ENCODE measurements around the gene ATP4A.
"Not testable (repeated sequence)": the region's sequence is repeated elsewhere in the genome, so short reads cannot be mapped to it uniquely, and the experiment has no call there.

The ATP4A gene

DNA sequence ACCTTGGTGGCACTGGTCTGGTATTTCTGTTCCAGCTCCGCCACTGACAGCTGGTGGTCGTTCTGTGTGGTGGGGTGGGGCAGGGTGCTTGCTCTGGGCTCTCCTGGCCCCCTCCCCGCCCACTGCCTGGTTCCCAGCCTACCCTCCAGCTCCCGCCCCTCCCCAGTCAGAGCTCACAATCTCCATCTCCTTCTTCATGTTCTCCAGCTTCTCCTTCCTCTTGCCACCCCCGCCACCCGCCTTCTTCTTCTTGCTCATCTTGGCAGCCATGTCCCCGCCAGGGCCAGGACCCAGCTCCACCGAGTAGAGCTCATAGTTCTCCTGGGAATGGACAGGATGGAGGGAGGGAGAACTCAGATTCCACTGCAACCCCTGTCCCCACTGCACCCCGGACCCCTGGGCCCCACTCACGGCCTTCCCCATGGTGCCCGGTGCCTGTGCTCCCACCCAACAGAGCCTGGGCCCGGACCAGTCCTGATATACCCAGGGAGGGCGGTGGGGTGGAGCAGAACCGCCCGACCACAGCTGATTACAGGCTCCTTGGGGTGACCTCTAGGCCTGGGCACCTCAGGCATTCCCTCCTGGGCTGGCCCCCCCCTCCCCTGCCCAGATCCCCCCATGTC lies at the start of gene ATP4A:
TSS of gene ATP4A (minus strand) at position 452 of the 623 bp plus-strand sequence. CDS start at position 423, 29 bp downstream.
- in situ Hi-C loops (cut with MboI; ENCODE audit: low sequenced_read_pairs), result no loop called here

DNA sequence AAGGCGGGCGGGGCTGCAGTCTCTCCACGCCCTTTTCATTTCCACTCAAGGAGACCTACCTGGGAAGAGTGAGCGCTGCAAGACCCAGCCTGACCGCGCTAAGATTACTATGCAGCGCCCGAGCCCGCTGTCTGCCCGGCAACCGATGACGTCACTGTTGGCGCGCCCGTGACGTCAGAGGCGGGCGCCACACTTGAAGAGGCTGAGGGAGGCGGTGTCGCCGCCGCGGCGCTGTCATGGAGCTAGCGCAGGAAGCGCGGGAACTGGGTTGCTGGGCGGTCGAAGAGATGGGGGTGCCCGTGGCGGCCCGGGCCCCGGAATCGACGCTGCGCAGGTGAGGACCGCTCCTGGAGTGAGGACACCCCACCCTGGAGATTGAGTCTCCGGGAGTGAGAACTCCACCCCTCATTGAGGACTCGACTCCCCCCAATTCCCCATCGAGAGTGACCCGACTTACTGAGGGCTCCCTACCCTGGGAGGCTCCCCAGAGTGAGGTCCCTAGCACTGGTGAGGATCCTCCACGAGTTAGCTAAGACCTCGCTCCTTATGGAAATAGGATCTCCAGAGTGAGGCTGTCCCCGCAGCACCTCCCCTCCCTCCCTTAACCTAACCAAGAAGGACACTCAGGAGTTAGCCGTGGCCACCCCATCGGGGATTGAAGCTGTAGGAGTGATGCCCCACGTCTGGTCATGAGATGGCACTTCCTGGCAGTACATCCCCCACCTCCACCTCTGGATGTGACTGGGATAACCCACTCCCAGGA lies 49.3 kb upstream of the ATP4A start, which contains the start of gene HAUS5:
TSS of gene HAUS5 (plus strand) at position 177 of the 763 bp plus-strand sequence. CDS start at position 237, 60 bp downstream.
- in situ Hi-C loops (cut with MboI; ENCODE audit: low sequenced_read_pairs), result no loop called here

DNA sequence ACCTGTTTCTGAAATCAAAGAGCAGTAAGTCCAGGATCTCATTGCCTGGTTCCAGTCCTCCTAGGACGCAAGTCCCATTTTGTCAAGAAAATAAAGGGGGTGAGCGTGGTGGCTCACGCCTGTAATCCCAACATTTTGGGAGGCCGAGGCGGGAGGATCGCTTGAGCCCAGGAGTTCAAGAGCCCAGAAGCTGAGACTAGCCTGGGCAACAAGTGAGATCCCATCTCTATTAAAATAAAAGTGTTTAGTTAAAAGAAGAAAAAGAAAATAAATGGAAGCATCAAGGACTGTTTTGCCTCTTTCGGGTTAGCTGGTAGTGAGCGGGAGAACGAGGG lies 48.7 kb upstream of the ATP4A start:
- in situ Hi-C loops (cut with MboI; ENCODE audit: low sequenced_read_pairs), result no loop called here

DNA sequence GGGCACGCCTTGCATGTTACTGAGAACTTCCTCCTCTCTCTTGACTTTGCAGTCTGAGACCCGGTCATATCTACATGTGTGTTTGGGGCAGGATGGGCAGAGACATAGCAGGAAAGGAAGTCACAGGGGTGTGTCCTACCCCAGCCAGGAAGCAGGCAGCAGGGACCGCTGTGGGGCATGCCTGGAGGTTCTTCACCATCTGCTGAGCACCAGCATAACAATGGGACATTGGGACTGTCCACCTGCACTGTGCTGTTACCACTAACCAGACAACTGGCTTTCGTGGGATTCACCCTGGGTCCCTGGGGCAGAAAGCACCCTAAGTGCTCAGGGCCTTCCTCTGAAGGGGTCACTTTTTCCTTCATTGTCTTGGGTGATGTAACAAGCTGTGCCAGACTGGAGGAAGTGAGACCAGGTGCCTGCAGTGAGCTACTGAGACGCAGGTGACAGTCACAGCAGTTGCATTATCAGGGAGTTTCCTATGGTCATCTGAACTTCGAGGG lies 46.4 kb upstream of the ATP4A start:
- in situ Hi-C loops (cut with MboI; ENCODE audit: low sequenced_read_pairs), result no loop called here

DNA sequence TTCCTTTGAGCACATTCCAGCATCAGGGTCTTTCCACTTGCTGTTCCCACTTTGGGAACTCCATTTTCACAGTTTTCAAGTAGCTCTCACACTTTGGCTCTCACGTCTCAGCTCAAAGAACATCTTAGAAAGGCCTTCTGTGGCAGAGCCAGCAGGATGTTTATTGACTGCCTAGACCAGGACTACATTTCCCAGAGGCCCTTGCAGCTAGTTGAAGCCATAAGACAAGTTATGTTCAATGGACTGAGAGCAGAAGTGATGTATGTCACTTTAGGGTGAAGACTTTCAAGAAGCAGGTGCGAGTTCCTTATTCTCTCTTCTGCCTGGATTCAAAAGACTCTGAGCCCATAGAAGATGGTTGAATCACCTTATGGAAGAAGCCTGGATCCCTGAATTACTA lies 44.8 kb upstream of the ATP4A start:
- in situ Hi-C loops (cut with MboI; ENCODE audit: low sequenced_read_pairs), result no loop called here

DNA sequence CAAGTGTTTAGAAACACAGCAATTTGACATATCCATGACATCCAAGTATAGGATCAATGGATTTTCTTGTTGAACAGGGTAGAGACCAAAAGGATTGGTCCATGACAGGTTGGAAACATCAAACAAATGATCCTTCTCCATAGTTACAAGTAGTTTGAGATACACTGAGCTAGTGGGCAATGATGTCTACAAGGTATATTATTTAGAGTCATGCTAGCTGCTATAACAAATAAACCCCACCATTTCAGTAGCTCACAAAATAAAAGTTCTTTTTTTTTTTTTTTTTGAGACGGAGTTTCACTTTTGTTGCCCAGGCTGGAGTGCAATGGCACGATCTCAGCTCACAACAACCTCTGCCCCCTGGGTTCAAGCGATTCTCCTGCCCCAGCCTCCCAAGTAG lies 44.2 kb upstream of the ATP4A start:
- in situ Hi-C loops (cut with MboI; ENCODE audit: low sequenced_read_pairs), result no loop called here

DNA sequence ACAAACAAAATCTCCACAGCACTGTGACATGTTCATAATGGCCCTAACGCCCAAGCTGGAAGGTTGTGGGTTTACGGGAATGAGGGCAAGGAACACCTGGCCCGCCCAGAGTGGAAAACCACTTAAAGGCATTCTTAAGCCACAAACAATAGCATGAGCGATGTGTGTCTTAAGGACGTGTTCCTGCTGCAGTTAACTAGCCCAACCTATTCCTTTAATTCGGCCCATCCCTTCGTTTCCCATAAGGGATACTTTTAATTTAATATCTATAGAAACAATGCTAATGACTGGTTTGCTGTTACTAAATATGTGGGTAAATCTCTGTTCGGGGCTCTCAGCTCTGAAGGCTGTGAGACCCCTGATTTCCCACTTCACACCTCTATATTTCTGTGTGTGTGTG lies 43.7 kb upstream of the ATP4A start:
- in situ Hi-C loops (cut with MboI; ENCODE audit: low sequenced_read_pairs), result not testable (repeated sequence)

DNA sequence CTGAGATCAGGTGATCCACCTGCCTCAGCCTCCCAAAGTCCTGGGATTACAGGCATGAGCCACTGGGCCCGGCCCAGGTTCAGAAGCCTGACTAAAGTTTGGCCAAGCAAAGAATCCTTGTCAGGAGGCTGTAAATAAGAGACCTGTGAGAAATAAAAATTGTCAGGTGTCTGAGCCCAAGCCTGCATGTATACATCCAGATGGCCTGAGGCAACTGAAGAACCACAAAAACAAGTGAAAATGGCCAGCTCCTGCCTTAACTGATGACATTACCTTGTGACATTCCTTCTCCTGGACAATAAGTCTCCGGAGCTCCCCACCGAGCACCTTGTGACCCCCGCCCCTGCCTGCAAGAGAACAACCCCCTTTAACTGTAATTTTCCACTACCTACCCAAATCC lies 41.0 kb upstream of the ATP4A start:
- in situ Hi-C loops (cut with MboI; ENCODE audit: low sequenced_read_pairs), result not testable (repeated sequence)

DNA sequence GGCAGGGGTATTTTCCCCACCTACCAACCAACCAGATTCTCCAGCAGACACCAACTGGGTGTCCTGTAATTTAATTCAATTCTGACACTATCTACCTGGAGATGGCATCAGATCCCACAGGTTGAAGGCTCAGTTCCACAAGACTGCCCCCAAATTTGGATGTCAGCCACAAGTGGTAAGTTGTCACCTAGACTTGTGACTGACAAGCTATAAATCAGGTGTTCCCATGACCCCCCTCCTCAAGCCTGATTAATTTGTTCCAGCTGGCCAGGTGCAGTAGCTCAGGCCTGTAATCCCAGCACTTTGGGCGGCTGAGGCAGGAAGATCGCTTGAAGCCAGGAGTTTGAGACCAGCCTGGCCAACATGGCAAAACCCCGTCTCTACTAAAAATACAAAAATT lies 38.5 kb upstream of the ATP4A start:
- in situ Hi-C loops (cut with MboI; ENCODE audit: low sequenced_read_pairs), result no loop called here

DNA sequence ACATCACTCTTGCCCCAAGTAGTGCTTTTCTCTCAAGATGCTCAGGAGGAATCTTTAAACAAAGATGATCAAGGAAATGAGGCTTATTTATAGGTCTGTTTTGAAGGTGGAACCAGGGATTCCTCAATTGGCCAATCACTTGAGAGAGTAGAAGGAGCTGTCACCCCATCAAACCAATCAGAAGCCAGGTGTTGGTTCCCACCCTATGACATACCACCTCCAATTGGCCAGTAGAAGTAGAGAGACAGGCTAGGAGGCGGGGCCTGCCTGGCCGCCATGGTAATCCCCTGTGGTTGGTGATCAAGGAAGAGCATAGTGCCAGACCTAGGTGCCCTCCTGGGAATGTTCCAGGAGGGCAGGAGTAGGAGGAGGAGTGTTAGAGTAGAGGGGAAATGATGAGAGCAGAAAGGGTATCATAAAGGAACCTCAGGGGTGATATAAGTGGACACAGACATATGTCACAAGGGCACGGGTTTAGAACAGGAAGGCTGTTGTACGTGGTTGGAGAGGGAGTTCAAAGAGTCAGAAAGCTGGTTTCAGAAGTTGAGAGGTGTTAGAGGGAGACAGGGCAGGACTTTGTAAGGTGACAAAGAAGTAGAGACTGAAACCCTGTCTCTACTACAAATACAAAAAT lies 33.0 kb upstream of the ATP4A start:
- in situ Hi-C loops (cut with MboI; ENCODE audit: low sequenced_read_pairs), result no loop called here

DNA sequence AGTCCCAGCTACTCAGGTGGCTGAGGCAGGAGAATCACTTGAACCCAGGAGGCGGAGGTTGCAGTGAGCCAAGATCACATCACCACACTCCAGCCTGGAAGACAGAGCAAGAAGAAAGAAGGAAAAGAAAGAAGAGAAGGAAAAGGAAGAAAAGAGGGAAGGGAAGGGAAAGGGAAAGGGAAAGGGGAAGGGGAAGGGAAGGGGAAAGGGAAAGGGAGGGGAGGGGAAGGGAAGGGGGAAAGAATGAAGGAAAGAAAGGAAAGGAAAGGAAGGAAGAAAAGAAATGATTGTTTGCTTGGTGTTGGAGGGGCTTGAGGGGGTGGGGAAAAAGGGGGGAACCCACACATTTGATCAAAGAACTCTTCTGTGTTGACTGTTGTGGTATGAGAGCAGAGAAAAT lies 32.5 kb upstream of the ATP4A start:
- in situ Hi-C loops (cut with MboI; ENCODE audit: low sequenced_read_pairs), result no loop called here

DNA sequence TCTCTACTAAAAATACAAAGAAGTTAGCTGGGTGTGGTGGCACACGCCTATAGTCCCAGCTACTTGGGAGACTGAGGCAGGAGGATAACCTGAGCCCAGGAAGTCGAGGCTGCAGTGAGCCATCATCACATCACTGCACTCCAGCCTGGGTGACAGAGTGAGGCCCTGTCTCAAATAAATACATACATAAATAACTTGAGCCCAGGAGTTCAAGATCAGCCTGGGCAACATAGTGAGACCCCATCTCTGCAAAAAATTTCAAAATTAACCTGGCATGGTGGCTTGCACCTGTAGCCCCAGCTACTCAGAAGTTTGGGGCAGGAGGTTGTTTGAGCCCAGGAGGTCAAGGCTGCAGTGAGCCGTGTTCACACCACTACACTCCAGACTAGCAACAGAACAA lies 31.6 kb upstream of the ATP4A start:
- in situ Hi-C loops (cut with MboI; ENCODE audit: low sequenced_read_pairs), result not testable (repeated sequence)

DNA sequence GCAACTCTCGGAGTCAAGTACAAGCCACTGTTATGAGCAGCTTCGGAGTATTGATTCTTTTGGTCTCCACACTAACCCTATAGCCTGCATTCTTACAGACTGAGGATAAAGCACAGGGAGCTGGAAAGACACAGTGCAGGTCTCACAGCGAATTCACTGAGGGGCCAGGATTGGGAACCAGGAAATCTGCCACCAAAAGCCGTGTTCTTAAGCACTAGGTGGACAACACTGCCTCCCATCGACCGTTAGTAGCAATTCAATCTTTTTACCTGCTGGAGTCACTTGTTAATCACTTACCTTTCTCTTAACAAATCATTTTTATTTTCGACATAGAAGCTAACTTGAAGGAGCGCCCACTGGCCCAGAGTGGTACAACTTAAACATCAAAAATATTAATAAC lies 28.8 kb upstream of the ATP4A start:
- in situ Hi-C loops (cut with MboI; ENCODE audit: low sequenced_read_pairs), result no loop called here

DNA sequence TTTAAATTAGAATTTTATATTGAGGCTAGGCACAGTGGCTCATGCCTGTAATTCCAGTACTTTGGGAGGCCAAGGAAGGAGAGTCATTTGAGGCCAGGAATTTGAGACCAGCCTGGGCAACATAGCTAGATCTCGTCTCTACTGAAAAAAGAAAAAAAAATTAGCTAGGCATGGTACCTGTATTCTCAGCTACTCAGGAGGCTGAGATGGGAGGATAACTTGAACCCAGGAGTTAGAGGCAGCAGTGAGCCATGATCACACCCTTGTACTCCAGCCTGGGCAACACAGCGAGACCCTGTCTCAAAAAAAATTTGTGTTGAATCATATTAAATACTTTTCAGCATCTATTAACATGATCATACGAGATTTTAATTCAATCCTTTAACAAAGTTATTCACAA lies 27.4 kb upstream of the ATP4A start:
- in situ Hi-C loops (cut with MboI; ENCODE audit: low sequenced_read_pairs), result no loop called here

DNA sequence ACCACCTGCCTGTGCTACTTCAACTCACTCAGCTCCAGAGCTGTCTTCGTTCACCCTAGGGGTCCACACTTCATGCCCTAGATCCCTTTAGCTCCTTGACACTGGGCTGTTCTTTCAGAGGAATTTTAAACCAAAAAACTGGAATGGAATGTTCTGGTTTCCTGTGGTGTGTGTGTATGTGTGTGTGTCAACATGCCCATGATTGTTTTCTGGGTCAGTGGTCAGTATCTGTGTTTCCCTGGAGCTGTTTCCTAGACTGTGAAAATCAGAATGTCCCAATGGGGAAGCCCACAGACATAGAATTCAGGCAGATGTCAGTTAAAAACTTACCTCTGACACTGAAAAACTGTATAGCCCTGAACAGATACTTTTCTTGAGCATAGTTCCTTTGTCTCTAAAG lies 23.9 kb upstream of the ATP4A start:
- in situ Hi-C loops (cut with MboI; ENCODE audit: low sequenced_read_pairs), result no loop called here

DNA sequence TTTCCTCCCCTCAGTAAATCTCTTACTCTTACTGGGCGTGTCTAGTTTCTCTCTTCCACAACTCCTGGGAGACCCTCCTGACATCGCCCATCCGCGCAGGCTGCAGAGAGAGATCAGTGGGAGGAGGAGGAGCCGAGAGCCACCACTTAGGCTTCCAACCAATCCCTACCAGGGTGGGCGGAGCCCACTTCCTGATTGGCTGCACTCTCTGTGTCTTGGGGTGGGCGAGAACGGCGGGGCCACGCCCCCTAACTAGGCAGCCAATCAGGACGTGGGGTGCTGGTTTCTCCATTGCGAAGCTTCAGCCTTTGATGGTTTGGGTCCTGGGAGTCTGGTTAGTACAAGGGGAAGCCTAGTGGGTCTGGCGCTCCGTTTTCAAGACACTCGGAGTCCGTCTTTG lies 22.4 kb upstream of the ATP4A start, which contains the start of gene PMIS2:
TSS of gene PMIS2 (plus strand) at position 326 of the 400 bp plus-strand sequence. CDS start 87 bp downstream, outside the sequence.
- in situ Hi-C loops (cut with MboI; ENCODE audit: low sequenced_read_pairs), result no loop called here

DNA sequence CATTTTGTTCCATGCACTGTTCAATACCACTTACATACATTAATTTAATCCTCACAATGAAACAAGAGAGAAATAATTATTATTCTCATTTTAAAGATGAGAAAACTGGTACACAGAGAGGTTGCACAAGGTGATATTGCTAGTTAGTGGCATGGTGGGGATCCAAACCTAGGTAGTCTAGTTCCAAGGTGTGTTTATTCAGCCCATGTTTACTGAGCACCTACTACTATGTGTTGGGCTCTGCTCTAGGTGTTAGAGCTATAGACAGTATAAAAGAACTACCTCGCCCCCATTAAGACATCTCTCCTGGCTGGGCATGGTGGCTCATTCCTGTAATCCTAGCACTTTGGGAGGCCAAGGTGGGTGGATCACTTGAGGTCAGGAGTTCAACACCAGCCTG lies 19.3 kb upstream of the ATP4A start:
- in situ Hi-C loops (cut with MboI; ENCODE audit: low sequenced_read_pairs), result no loop called here

DNA sequence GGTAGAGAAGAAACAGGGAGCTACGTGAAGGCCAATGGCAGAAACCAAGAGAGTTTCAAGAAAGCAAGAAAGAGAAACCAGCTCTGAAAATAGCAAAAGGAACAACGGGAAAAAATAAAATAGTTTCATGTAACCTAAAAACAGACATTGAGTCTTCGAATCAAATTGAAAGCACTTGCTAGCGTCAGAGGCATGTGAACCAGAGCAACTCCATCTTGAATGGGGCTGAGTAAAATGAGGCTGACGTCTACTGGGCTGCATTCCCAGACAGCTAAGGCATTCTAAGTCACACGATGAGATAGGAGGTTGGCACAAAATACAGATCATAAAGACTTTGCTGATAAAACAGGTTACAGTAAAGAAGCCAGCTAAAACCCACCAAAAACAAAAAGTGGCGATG lies 15.2 kb upstream of the ATP4A start:
- in situ Hi-C loops (cut with MboI; ENCODE audit: low sequenced_read_pairs), result no loop called here

DNA sequence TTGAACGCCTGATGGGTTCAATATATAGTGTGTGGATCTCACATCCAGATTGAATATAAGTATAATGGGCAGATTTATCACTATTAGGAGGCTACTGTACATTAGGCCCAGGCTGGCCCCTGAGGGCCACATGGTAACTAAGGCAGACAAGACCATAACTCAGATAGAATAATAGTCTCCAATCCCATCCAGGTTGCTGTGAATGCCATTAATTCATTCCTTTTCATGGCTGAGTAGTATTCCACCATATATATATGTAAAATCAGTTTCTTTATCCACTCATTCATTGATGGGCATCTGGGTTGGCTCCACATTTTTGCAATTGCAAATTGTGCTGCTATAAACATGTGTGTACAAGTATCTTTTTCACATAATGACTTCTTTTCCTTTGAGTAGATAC lies 14.5 kb upstream of the ATP4A start:
- in situ Hi-C loops (cut with MboI; ENCODE audit: low sequenced_read_pairs), result no loop called here

DNA sequence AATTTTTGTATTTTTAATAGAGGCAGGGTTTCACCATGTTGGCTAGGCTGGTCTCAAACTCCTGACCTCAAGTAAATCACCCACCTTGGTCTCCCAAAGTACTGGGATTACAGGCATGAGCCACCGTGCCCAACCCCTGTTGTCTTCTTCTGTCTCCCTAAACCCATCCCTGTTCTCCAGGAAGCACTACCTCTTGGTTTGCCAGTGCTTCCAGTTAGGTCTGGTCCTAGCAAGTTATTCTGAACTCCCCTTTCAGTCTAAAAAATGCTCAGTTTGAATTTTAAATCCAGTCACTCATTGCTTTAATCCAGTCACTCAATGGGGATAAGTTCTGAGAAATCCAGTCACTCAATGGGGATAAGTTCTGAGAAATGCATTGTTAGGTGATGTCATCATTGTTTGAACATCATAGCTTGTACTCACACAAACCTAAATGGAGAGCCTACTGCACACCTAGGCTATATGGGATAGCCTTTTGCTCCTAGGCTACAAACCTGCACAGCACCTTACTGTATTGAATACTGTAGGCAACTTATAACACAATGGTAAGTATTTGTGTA lies 8.0 kb upstream of the ATP4A start:
- in situ Hi-C loops (cut with MboI; ENCODE audit: low sequenced_read_pairs), result no loop called here

DNA sequence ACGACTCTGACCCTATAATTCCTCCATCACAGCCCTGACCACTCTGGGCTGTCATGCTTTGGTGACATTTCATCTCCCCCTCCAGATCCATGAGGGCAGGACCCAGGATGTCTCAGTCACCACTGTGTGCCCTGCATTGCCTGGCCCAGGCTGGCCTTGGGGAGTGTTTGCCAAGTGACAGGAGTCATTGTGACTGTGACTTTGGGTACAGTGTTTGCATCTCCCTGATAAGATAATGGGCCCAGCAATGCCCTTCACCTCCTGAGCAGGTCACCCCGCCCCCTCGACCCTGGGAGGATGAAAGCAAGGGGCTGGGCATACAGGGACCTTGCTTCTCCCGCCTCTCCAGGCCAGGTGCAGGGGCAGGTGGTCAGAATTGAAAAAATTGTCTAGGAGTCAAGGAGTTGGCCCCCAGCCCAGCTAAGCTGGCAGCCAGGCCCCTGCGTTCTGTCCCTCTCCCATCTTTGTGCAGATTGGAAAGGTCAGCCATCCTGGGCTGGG lies 5.9 kb upstream of the ATP4A start:
- in situ Hi-C loops (cut with MboI; ENCODE audit: low sequenced_read_pairs), result no loop called here
